IMR-90 (cell line): ENCODE results near the gene CYFIP1. TPM values are rescaled to one million over a fixed set of nuclear protein-coding genes. Genes with fewer than 3 reads are reported as not detected.

ENCODE experiments used
- ATAC-seq: fragments of 200-7000 bp; cut with Tn5 transposase; 2 replicates; pipeline ENCODE4 v1.9.1; 2020; ENCODE audit warnings: low read depth, mild to moderate bottlenecking, moderate library complexity
- BruUV-seq: library from RNA; stranded (reverse); fragments of 400-500 nt; replicated peaks from 2 replicates; lab custom pipeline; 2021; lab: Mats Ljungman, UMichigan
- CTCF ChIA-PET: fragments of 300-600 bp; formaldehyde crosslinking; extraction: SDS; loops from one replicate; lab custom pipeline; 2021; ENCODE audit warnings: antibody characterized with exemption; lab: Yijun Ruan, JAX
- POLR2A ChIA-PET: fragments of 300-600 bp; sonication (Branson Sonifier 250); formaldehyde crosslinking; loops from one replicate; lab custom pipeline; 2022; ENCODE audit warnings: antibody characterized with exemption; ENCODE audit not compliant: unreplicated experiment; lab: Charles Lee
- DNase-seq: peaks from one replicate; pipeline ENCODE4 v3.0.0; 2013
- H2AFZ ChIP-seq: replicated peaks from 2 replicates; pipeline ENCODE3; 2013; ENCODE audit warnings: low read length, mild to moderate bottlenecking; ENCODE audit not compliant: poor library complexity
- H2AK5ac ChIP-seq: 2 replicates; pipeline ENCODE4 v1.6.1; 2013; ENCODE audit warnings: low read depth, low read length, inconsistent platforms
- H2AK9ac ChIP-seq: replicated peaks from 2 replicates; pipeline ENCODE3; 2013; ENCODE audit warnings: mild to moderate bottlenecking, low read depth, low read length, moderate library complexity; ENCODE audit not compliant: poor library complexity
- H2BK120ac ChIP-seq: 2 replicates; pipeline ENCODE4 v1.6.1; 2013; ENCODE audit warnings: low read depth, low read length, inconsistent platforms
- H2BK15ac ChIP-seq: 3 replicates; pipeline ENCODE4 v1.6.1; 2013; ENCODE audit warnings: low read depth, low read length, inconsistent platforms
- H2BK20ac ChIP-seq: 2 replicates; pipeline ENCODE4 v1.6.1; 2013; ENCODE audit warnings: low read depth, mild to moderate bottlenecking, inconsistent platforms, low read length, moderate library complexity
- H2BK5ac ChIP-seq: 2 replicates; pipeline ENCODE4 v1.6.1; 2013; ENCODE audit warnings: mild to moderate bottlenecking, low read depth, low read length, inconsistent platforms; ENCODE audit not compliant: poor library complexity, severe bottlenecking
- H3K14ac ChIP-seq: replicated peaks from 2 replicates; pipeline ENCODE4 v1.6.1; 2013; ENCODE audit warnings: low read depth, low read length, inconsistent platforms
- H3K18ac ChIP-seq: 2 replicates; pipeline ENCODE4 v1.6.1; 2013; ENCODE audit warnings: low read depth, low read length, control low read depth
- H3K23ac ChIP-seq: 2 replicates; pipeline ENCODE4 v1.6.1; 2013; ENCODE audit warnings: low read depth, low read length, inconsistent platforms
- H3K27ac ChIP-seq: 2 replicates; pipeline ENCODE4 v1.5.1; 2013; ENCODE audit warnings: mild to moderate bottlenecking, control low read depth, low read length; ENCODE audit not compliant: insufficient read depth
- H3K27me3 ChIP-seq: 2 replicates; pipeline ENCODE4 v1.6.1; 2013; ENCODE audit warnings: low read length; ENCODE audit not compliant: control insufficient read depth, insufficient read depth
- H3K36me3 ChIP-seq: 2 replicates; pipeline ENCODE4 v1.6.1; 2013; ENCODE audit warnings: low read length, mixed read lengths; ENCODE audit not compliant: control insufficient read depth, insufficient read depth
- H3K4ac ChIP-seq: 2 replicates; pipeline ENCODE4 v1.6.1; 2013; ENCODE audit warnings: low read depth, low read length, inconsistent platforms
- H3K4me1 ChIP-seq: 2 replicates; pipeline ENCODE4 v1.6.1; 2013; ENCODE audit warnings: low read length, mixed read lengths; ENCODE audit not compliant: control insufficient read depth, insufficient read depth
- H3K4me2 ChIP-seq: 2 replicates; pipeline ENCODE4 v1.6.1; 2013; ENCODE audit warnings: low read depth, mild to moderate bottlenecking, control low read depth, low read length, moderate library complexity
- H3K4me3 ChIP-seq: 2 replicates; pipeline ENCODE4 v1.5.1; 2013; ENCODE audit warnings: low read depth, mild to moderate bottlenecking, control low read depth, low read length, moderate library complexity; ENCODE audit not compliant: insufficient read depth
- H3K56ac ChIP-seq: 2 replicates; pipeline ENCODE4 v1.6.1; 2013; ENCODE audit warnings: low read length, inconsistent platforms; ENCODE audit not compliant: insufficient read depth; ENCODE audit errors: extremely low read depth
- H3K79me1 ChIP-seq, 2 experiments: 2 replicates each; pipeline ENCODE4 v1.6.1; 2013; ENCODE audit warnings: low read length in 2 of 2, inconsistent platforms in 1 of 2, low read depth in 1 of 2
- H3K9ac ChIP-seq: 2 replicates; pipeline ENCODE4 v1.6.1; 2013; ENCODE audit warnings: low read depth, low read length, control low read depth
- H3K9me1 ChIP-seq: 2 replicates; pipeline ENCODE4 v1.6.1; 2013; ENCODE audit warnings: low read length, inconsistent platforms; ENCODE audit not compliant: insufficient read depth
- H3K9me3 ChIP-seq: 2 replicates; pipeline ENCODE4 v1.6.1; 2013; ENCODE audit warnings: low read length; ENCODE audit not compliant: control insufficient read depth, insufficient read depth
- H4K20me1 ChIP-seq: 2 replicates; pipeline ENCODE4 v1.6.1; 2013; ENCODE audit warnings: low read length, inconsistent platforms; ENCODE audit not compliant: insufficient read depth
- H4K5ac ChIP-seq: 2 replicates; pipeline ENCODE4 v1.6.1; 2013; ENCODE audit warnings: mild to moderate bottlenecking, low read depth, low read length, control low read depth
- H4K8ac ChIP-seq, 2 experiments: 2 replicates each; pipeline ENCODE4 v1.6.1; 2013; ENCODE audit warnings: low read depth in 2 of 2, low read length in 2 of 2, control low read depth in 1 of 2, inconsistent platforms in 1 of 2
- H4K91ac ChIP-seq: 2 replicates; pipeline ENCODE4 v1.6.1; 2013; ENCODE audit warnings: low read depth, low read length, inconsistent platforms; ENCODE audit not compliant: insufficient read depth
- CEBPB ChIP-seq: IDR thresholded peaks from 2 replicates; pipeline ENCODE4 v1.6.1; 2012; ENCODE audit warnings: low read depth, low read length, improper control_type of control experiment
- CHD1 ChIP-seq: IDR thresholded peaks from 2 replicates; pipeline ENCODE4 v1.6.1; 2012; ENCODE audit warnings: low read depth, low read length, improper control_type of control experiment
- FOS ChIP-seq: fragments of 150-350 bp; IDR thresholded peaks from 2 replicates; pipeline ENCODE4 v1.6.1; 2016; ENCODE audit warnings: low read depth, low read length
- NFE2L2 ChIP-seq: fragments of 150-350 bp; IDR thresholded peaks from 2 replicates; pipeline ENCODE4 v1.6.1; 2016; ENCODE audit warnings: low read depth, mild to moderate bottlenecking, low read length
- WGBS, 2 experiments: methylation state at CpG; one replicate each; pipeline versions ENCODE4 v1.1.5 to v1.1.7; 2013; ENCODE audit warnings: missing lambda C conversion rate in 2 of 2; ENCODE audit not compliant: insufficient read length in 1 of 2; ENCODE audit errors: extremely low coverage in 2 of 2; 5-methylcytosine and 5-hydroxymethylcytosine counted together
- dilution Hi-C: fragments of 300-500 bp; cut with HindIII; formaldehyde crosslinking; loops from one replicate; pipeline ENCODE4 v1.14.3; 2018; ENCODE audit warnings: low sequenced_read_pairs; ENCODE audit not compliant: unreplicated experiment
- in situ Hi-C: fragments of 300-500 bp; cut with MboI; formaldehyde crosslinking; loops from 3 replicates; pipeline ENCODE4 v1.14.3; 2019; ENCODE audit warnings: low sequenced_read_pairs, inconsistent platforms, mixed read lengths
- intact Hi-C: fragments of 100-400 bp; cut with micrococcal nuclease; formaldehyde crosslinking; loops from 2 replicates; pipeline ENCODE4 v1.10.0; 2022
- polyA plus RNA-seq, 3 experiments: library from polyadenylated mRNA; depleted of rRNA; stranded (reverse); fragments of >200 nt; gene quantifications; 2 replicates each; pipeline ENCODE4 v1.2.3, GENCODE V29; 2012; ENCODE audit warnings: low replicate concordance in 1 of 3
- total RNA-seq: library from RNA; depleted of rRNA; stranded (reverse); fragments of >200 nt; gene quantifications from 2 replicates; pipeline ENCODE4 v1.2.3, GENCODE V29; 2012
- TF ChIP-seq, protein P1 (sequence below): fragments of 150-350 bp; IDR thresholded peaks from 2 replicates; pipeline ENCODE4 v1.6.1; 2017; ENCODE audit warnings: mild to moderate bottlenecking, antibody characterized with exemption, low read length, low read depth

Gene CYFIP1
- total and polyA plus RNA-seq, 2 of the 4 experiments (the other 2 are of a cell fraction): 58.4 to 163 TPM

DNA sequence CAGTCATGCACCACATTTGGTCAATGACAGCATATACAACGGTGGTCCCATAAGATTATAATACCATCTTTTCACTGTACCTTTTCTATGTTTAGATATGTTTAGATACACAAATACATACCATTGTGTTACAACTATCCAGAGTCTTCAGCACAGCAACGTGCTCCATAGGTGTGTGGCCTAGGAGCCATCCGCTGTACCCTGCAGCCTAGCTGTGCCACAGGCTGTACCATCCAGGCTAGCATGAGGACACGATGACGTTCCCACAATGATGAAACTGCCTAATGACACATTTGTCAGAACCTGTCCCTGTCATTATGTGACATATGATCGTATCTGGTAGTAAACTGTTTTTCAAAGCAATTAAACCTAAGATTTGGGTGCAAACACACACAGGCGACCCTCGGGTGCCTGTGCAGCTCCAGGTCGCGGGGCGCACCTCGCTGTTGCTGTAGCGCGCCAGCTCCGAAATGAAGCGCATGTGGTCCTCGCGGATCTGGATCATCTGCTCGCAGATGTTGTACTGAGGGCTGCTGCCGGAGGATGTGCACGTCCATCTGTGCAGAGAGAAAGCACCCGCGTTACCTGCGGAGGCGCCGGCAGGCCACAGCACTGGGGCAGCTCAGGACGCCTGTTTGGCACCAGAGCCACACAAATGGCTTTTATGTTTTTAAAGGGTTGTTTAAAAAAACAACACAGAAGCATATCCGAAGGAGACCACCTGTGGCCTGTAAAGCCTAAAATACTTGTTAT lies 48.2 kb downstream of the CYFIP1 start:
- BruUV-seq: no TSS peak
- Histone ChIP-seq H3K18ac (no peak overlapping the region), H2BK15ac (no peak overlapping the region), H4K5ac (no peak overlapping the region), H2AFZ (no peak overlapping the region), H2BK120ac (no peak overlapping the region), H3K56ac (no peak overlapping the region), H2AK5ac (no peak overlapping the region), H2BK20ac (no peak overlapping the region), H3K4me1 (no peaks in the 10 kb centered on the region), H3K9me3 (no peaks in the 10 kb centered on the region), H2AK9ac (no peak overlapping the region), H3K27me3 (no peaks in the 10 kb centered on the region), H3K4ac (no peak overlapping the region), H3K4me3 (no peak overlapping the region), H4K91ac (no peak overlapping the region), H4K8ac (no peak overlapping the region), H3K23ac (no peak overlapping the region), H4K20me1 (no peaks in the 10 kb centered on the region), H3K9me1 (no peaks in the 10 kb centered on the region; the same call in 1 of the 2 replicates), H3K9ac (no peak overlapping the region), H3K27ac (no peak overlapping the region), H3K4me2 (no peak overlapping the region), H3K79me1 (peaks cover 9 to 10% of the 10 kb centered on the region in 2 experiments; a peak in 3 of 4 replicates), H2BK5ac (no peak overlapping the region), H3K14ac (no peak overlapping the region), H3K36me3 (peaks cover 39% of the 10 kb centered on the region)
- DNase-seq: no peak
- dilution Hi-C loops: no loop called here
- in situ Hi-C loops: no loop called here
- 97% methylated on average over 19 of the region's 28 CpGs; no CpG with 5 or more reads in 1 of the 2 experiments for WGBS, 2 experiments
- TF ChIP-seq, protein P1, sequence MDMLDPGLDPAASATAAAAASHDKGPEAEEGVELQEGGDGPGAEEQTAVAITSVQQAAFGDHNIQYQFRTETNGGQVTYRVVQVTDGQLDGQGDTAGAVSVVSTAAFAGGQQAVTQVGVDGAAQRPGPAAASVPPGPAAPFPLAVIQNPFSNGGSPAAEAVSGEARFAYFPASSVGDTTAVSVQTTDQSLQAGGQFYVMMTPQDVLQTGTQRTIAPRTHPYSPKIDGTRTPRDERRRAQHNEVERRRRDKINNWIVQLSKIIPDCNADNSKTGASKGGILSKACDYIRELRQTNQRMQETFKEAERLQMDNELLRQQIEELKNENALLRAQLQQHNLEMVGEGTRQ: no peak
- TF ChIP-seq FOS: no peak
- no peak for TF ChIP-seq CEBPB
- no peak for TF ChIP-seq CHD1
- TF ChIP-seq NFE2L2: no peak
- ChIA-PET POLR2A (no interaction called here), CTCF (no interaction called here)
- intact Hi-C loops: no loop called here
- ATAC-seq: no peak
